ENCODE measurements around the gene HINT3. TPM values are rescaled to one million over a fixed set of nuclear protein-coding genes. Genes with fewer than 3 reads are reported as not detected.

Gene HINT3
- total RNA-seq, 2 experiments from 2014 or later: 10.4 TPM

DNA sequence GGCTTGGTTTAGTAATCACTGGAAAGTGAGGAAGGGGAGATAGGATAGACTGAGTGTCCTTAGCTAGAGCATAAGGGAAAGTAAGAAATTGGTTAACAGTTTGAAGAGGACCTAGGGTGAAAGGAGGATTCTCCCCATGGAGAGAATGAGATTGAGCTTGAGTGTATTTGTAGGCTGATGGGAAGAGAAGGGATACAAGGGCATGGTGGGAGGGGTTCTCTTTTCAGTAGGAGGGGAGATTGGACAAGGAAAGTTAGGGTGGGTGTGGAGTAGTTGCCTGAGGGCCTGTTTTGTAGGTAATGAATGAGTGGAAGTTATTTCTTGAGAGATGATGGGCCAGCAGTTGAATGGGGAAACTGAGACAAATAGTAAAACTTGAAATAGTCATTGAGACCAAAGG lies 31.7 kb downstream of the HINT3 start:
- DNase-seq: no peak
- ATAC-seq (ENCODE audit: poor library complexity): no peak
- Mint-ChIP-seq H3K27me3 (no peaks in the 10 kb centered on the region), H3K36me3 (ENCODE audit: low read depth) (no peaks in the 10 kb centered on the region), H3K27ac (no peak overlapping the region), H3K9me3 (no peaks in the 10 kb centered on the region), H3K4me3 (no peak overlapping the region), H3K4me1 (ENCODE audit: low read depth) (peaks cover 13% of the 10 kb centered on the region)
- TF ChIP-seq, protein P1, sequence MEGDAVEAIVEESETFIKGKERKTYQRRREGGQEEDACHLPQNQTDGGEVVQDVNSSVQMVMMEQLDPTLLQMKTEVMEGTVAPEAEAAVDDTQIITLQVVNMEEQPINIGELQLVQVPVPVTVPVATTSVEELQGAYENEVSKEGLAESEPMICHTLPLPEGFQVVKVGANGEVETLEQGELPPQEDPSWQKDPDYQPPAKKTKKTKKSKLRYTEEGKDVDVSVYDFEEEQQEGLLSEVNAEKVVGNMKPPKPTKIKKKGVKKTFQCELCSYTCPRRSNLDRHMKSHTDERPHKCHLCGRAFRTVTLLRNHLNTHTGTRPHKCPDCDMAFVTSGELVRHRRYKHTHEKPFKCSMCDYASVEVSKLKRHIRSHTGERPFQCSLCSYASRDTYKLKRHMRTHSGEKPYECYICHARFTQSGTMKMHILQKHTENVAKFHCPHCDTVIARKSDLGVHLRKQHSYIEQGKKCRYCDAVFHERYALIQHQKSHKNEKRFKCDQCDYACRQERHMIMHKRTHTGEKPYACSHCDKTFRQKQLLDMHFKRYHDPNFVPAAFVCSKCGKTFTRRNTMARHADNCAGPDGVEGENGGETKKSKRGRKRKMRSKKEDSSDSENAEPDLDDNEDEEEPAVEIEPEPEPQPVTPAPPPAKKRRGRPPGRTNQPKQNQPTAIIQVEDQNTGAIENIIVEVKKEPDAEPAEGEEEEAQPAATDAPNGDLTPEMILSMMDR (IDR thresholded peaks at IDR 0.05): no peak
- peaks cover 13% of the 10 kb centered on the region for H3K4me1 ChIP-seq (ENCODE audit: insufficient read depth, low read length)
- CTCF ChIA-PET: no interaction called here
- no peak overlapping the region for H3K4me3 ChIP-seq (ENCODE audit: low read length)
- intact Hi-C loops (cut with DNase I, micrococcal nuclease): loop anchor here in 1 of 2 experiments (5.0 to 10.0 kb wide), 2 partner anchors 686 to 1277 kb away; partner anchors contain the start of genes HDDC2 and RNF146
- no peaks in the 10 kb centered on the region for H3K9me3 ChIP-seq (ENCODE audit: control insufficient read depth in 1 of 2, insufficient read depth in 1 of 2, low read length in 2 of 2)
- H3K36me3 ChIP-seq (ENCODE audit: insufficient read depth, low read length): no peaks in the 10 kb centered on the region
- no peak overlapping the region for H3K27ac ChIP-seq (ENCODE audit: low read depth in 1 of 2, low read length in 2 of 2)
- no peaks in the 10 kb centered on the region for H3K27me3 ChIP-seq (ENCODE audit: control insufficient read depth in 1 of 2, insufficient read depth in 2 of 2, low read length in 2 of 2)
- POLR2A ChIA-PET: interaction anchor here (3.5 to 3.6 kb wide), 2 partner anchors 198 to 207 kb away, joined by 17 to 42 read pairs; partner anchors contain the start of gene NCOA7

DNA sequence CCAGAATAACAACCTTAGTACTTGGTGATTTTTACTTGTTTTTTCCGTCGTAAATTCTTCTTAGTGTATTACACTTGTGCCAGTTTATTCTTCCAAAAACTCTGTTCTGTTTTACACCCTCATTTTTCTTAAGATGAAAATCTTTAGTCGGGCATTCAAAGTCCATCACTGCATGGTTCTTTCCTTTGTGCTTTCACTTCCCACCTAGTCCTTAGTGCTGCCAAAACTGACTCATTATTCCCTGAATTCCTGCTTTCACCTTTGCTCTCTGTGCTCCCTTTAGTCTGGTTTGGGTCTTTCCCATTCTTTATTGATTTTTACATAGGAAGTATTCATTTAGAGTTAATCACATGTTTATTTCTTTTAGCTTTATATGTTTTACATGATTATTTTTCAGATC lies 33.1 kb downstream of the HINT3 start:
- H3K4me3 Mint-ChIP-seq: peak overlapping the region; percentile 7
- no peaks in the 10 kb centered on the region for H3K36me3 Mint-ChIP-seq (ENCODE audit: low read depth)
- Histone ChIP-seq H3K9me3 (ENCODE audit: control insufficient read depth in 1 of 2, insufficient read depth in 1 of 2, low read length in 2 of 2) (no peaks in the 10 kb centered on the region), H3K4me1 (ENCODE audit: insufficient read depth, low read length) (peaks cover 13% of the 10 kb centered on the region), H3K36me3 (ENCODE audit: insufficient read depth, low read length) (no peaks in the 10 kb centered on the region), H3K27me3 (ENCODE audit: control insufficient read depth in 1 of 2, insufficient read depth in 2 of 2, low read length in 2 of 2) (no peaks in the 10 kb centered on the region), H3K4me3 (ENCODE audit: low read length) (no peak overlapping the region), H3K27ac (ENCODE audit: low read depth in 1 of 2, low read length in 2 of 2) (no peak overlapping the region)
- no peaks in the 10 kb centered on the region for H3K9me3 Mint-ChIP-seq
- H3K4me1 Mint-ChIP-seq (ENCODE audit: low read depth): peaks cover 21% of the 10 kb centered on the region
- intact Hi-C loops (cut with DNase I, micrococcal nuclease): loop anchor here in 1 of 2 experiments (5.0 to 10.0 kb wide), 3 partner anchors 687 to 1545 kb away; partner anchors contain the start of genes HDDC2 and RNF146
- H3K27ac Mint-ChIP-seq: peak overlapping the region; percentile 16
- no peak for ATAC-seq (ENCODE audit: poor library complexity)
- H3K27me3 Mint-ChIP-seq: no peaks in the 10 kb centered on the region
- no peak for DNase-seq
- ChIA-PET POLR2A (interaction anchor here (3.5 kb wide), 1 partner anchor 200 kb away, joined by 17 read pairs; the partner anchor contains the start of gene NCOA7), CTCF (interaction anchor here (1.3 kb wide), 1 partner anchor 33 kb away, joined by 3 read pairs; the partner anchor contains the start of gene HINT3)
- TF ChIP-seq, protein P1 (IDR thresholded peaks at IDR 0.05): no peak

DNA sequence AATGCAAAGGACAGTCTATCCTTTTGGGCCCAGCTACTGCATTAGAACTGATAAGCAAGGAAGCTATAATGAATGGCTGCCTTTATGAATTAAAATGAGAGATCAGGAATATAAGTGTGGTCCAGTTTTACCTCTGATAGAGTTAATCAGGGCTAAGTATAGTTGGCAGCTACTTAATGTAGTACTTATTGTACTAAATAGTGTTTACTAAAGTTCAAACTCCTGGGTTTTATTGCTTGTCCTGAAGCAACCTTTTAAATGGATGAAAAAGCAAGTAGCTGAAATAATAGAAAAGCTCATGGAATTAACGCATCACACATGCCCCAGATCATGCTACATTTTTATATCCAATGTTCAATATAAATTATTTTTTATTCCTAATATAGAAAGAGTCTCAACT lies 35.1 kb downstream of the HINT3 start:
- TF ChIP-seq, protein P1 (IDR thresholded peaks at IDR 0.05): no peak
- ChIA-PET POLR2A (interaction anchor here (1.4 to 3.5 kb wide), 2 partner anchors 202 to 211 kb away, joined by 4 to 17 read pairs; partner anchors contain the start of gene NCOA7), CTCF (interaction anchor here (1.1 kb wide), 1 partner anchor 11 kb away, joined by 3 read pairs; no protein-coding TSS in a partner anchor)
- H3K27me3 Mint-ChIP-seq: no peaks in the 10 kb centered on the region
- peaks cover 4% of the 10 kb centered on the region for H3K36me3 Mint-ChIP-seq (ENCODE audit: low read depth)
- no peak for DNase-seq
- Histone ChIP-seq H3K9me3 (ENCODE audit: control insufficient read depth in 1 of 2, insufficient read depth in 1 of 2, low read length in 2 of 2) (no peaks in the 10 kb centered on the region), H3K4me3 (ENCODE audit: low read length) (no peak overlapping the region), H3K36me3 (ENCODE audit: insufficient read depth, low read length) (no peaks in the 10 kb centered on the region), H3K4me1 (ENCODE audit: insufficient read depth, low read length) (peaks cover 10% of the 10 kb centered on the region), H3K27me3 (ENCODE audit: control insufficient read depth in 1 of 2, insufficient read depth in 2 of 2, low read length in 2 of 2) (no peaks in the 10 kb centered on the region), H3K27ac (ENCODE audit: low read depth in 1 of 2, low read length in 2 of 2) (no peak overlapping the region)
- intact Hi-C loops (cut with DNase I, micrococcal nuclease): loop anchor here in 1 of 2 experiments (10.0 kb wide), 1 partner anchor 1543 kb away; no protein-coding TSS in a partner anchor
- H3K9me3 Mint-ChIP-seq: no peaks in the 10 kb centered on the region
- no peak for ATAC-seq (ENCODE audit: poor library complexity)
- H3K4me3 Mint-ChIP-seq: no peak overlapping the region
- peaks cover 32% of the 10 kb centered on the region for H3K4me1 Mint-ChIP-seq (ENCODE audit: low read depth)
- peak overlapping the region; percentile 34 for H3K27ac Mint-ChIP-seq

Data from CD4-positive, alpha-beta T cell (primary cell).